KOPT-K1 (cell line): ENCODE results near the gene ABCB10.
"Not testable (repeated sequence)": the region's sequence is repeated elsewhere in the genome, so short reads cannot be mapped to it uniquely, and the experiment has no call there.

Source experiments
- H3K27ac ChIP-seq: fragments of 200-600 bp; sonication (generic); 2 replicates; pipeline ENCODE4 v1.5.1; 2016; ENCODE audit warnings: antibody characterized with exemption, mild to moderate bottlenecking, low read depth, low read length; ENCODE audit not compliant: poor library complexity, severe bottlenecking
- H3K36me3 ChIP-seq: fragments of 200-600 bp; sonication (generic); 2 replicates; pipeline ENCODE4 v1.5.1; 2017; ENCODE audit warnings: antibody characterized with exemption, mild to moderate bottlenecking, low read length, moderate library complexity; ENCODE audit not compliant: insufficient read depth
- H3K9me3 ChIP-seq: fragments of 200-600 bp; sonication (generic); 2 replicates; pipeline ENCODE4 v1.5.1; 2017; ENCODE audit warnings: antibody characterized with exemption, low read length, mild to moderate bottlenecking; ENCODE audit not compliant: insufficient read depth, poor library complexity, severe bottlenecking

Gene ABCB10

DNA sequence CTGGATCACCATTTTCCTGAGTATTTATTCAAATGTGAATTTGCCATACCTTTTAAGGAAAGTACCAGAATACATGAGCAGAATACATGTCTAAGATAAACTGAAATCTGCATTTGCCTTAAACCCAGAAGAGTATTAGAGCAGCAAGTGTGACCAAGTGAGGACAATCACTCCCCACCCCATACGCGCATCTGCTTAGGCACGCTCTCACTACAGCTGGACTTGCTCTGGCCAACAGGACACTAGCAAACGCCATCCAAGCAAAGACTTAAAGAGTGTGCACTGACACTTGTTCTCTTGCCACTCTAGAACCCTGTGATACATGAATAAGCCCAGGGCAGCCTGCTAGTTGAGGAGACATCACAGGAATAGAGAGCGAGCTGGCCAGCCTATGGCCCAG is 76.0 kb downstream of the ABCB10 start:
- peaks cover 95% of the 10 kb centered on the region for H3K36me3 ChIP-seq
- H3K27ac ChIP-seq, result no peak overlapping the region
- H3K9me3 ChIP-seq, result no peaks in the 10 kb centered on the region

DNA sequence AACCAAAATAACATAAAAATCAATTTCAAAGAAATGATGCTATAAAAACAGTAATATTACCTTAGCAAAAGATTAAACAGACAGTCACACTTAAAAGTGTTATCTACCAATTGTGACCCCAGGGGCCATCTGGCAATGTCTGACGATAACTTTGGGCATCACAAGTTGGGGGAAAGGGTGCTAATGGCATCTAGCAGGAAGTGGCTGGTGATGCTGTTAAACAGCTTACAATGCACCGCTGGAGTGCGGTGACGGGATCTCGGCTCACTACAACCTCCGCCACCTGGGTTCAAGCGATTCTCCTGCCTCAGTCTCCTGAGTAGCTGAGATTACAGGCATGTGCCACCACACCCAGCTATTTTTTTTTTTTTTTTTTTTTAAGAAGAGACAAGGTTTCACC is 78.0 kb downstream of the ABCB10 start:
- Histone ChIP-seq H3K27ac (no peak overlapping the region), H3K36me3 (peaks cover 94% of the 10 kb centered on the region)

DNA sequence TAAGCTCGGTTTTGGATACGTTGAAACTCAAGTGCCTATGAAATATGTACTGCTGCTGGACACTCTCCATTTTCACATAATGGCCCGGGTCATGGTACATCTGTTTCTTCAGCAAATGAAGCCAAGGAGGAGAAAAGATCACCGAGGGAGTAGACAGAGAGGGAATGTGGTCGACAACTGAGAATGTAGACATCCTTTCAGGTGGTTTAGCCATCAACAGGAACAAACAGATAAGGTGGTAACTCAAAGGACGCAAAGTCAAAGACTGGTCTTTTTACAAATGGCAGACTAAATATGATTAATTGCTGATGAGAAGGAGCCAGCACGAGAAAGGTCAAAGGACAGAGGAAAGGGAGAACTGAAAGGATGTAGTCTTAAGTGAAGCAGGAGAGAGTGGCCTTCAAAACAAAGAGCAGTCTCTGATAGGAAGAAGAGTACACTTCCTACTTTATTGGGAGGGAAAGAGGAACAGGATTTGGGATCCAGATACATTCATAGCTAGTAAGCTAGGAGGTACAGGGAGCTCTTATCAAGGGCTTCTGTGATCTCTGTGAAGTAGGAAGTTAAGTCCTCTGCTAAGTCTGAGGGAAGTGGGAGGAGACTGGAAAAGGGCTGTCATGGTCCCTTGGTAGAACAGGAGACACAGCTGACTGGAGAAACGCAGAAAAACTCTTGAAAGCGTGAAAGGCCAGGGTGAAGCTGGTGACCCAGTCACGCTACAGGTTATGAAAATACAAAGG is 78.7 kb downstream of the ABCB10 start:
- Histone ChIP-seq H3K9me3 (no peaks in the 10 kb centered on the region), H3K27ac (no peak overlapping the region), H3K36me3 (peaks cover 94% of the 10 kb centered on the region)

More for the DNA sequence above, 78.0 kb downstream of the ABCB10 start:
- no peaks in the 10 kb centered on the region for H3K9me3 ChIP-seq

GRCh38 chr1:229478852-229479251 is 79.7 kb downstream of the ABCB10 start:
- H3K9me3 ChIP-seq, result no peaks in the 10 kb centered on the region
- peaks cover 95% of the 10 kb centered on the region for H3K36me3 ChIP-seq
- H3K27ac ChIP-seq, result no peak overlapping the region

GRCh38 chr1:229475859-229476258 is 82.6 kb downstream of the ABCB10 start:
- not testable (repeated sequence) for H3K9me3 ChIP-seq, H3K27ac ChIP-seq
- peaks cover 93% of the 10 kb centered on the region for H3K36me3 ChIP-seq

DNA sequence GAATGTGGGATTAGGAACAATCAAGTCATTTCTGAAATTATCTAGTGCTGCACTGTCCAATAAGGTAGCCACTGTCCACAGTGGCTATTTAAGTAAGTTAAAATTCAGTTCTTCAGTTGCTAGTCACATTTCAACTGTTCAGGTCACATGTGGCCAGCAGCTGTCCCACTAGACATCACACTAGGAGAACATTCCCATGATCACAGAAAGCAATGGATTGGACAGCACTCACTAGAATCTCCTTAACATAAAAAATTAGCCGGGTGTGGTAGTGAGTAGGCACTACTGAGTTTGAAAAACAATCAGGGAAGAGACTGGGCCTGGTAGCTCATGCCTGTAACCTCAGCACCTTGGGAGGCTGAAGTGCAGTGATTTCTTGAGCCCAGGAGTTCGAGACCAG is 84.0 kb downstream of the ABCB10 start:
- Histone ChIP-seq H3K36me3 (peaks cover 94% of the 10 kb centered on the region), H3K27ac (no peak overlapping the region)

GRCh38 chr1:229471175-229471574 is 87.3 kb downstream of the ABCB10 start:
- peaks cover 97% of the 10 kb centered on the region for H3K36me3 ChIP-seq
- H3K27ac ChIP-seq, result no peak overlapping the region

More for the DNA sequence above, 84.0 kb downstream of the ABCB10 start:
- H3K9me3 ChIP-seq, result no peaks in the 10 kb centered on the region

DNA sequence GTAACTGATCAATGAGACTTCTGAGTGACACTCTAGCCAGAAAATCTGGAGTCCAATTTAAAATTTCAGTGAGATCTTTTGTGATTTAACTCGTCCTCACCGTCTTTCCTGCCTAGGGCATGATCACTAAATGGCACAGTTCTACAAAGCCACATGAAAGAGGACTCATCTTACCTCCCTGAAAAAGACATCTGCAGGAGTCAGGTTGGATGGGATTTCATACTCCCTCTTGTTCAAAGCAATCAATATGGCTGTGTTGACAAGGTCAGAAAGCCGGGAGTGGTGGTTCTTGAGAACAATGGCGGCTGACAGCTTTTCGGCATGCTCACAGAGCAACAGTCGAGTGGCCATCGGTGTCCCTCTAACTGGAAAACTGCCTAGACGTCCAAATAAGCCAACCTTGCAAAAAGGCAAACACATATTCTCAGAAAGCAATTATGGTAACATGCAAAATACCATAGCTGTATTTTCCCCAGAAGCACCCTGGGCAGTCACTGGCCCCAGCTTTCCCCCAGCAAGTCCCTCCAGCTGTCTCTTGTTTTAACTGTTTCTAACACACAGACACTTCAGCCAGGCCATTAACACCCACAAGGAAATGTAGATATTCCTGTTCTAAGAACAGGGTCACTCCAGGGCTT is 88.0 kb downstream of the ABCB10 start:
- Histone ChIP-seq H3K27ac (no peak overlapping the region), H3K36me3 (peaks cover 97% of the 10 kb centered on the region), H3K9me3 (no peaks in the 10 kb centered on the region)

More at GRCh38 chr1:229471175-229471574, 87.3 kb downstream of the ABCB10 start:
- no peaks in the 10 kb centered on the region for H3K9me3 ChIP-seq

GRCh38 chr1:229466887-229467286 is 91.6 kb downstream of the ABCB10 start:
- Histone ChIP-seq H3K9me3 (no peaks in the 10 kb centered on the region), H3K27ac (no peak overlapping the region), H3K36me3 (peaks cover 99% of the 10 kb centered on the region)
